Common myeloid progenitor, CD34-positive (primary cell): ENCODE results near the gene PTPRN2.

Source experiments
- CTCF ChIA-PET: fragments of 350-600 bp; sonication (Branson Sonifier 250); formaldehyde crosslinking; loops from one replicate; lab custom pipeline; 2021; ENCODE audit warnings: antibody characterized with exemption; lab: Charles Lee
- POLR2A ChIA-PET: fragments of 350-600 bp; sonication (Branson Sonifier 250); formaldehyde crosslinking; loops from one replicate; lab custom pipeline; 2021; ENCODE audit warnings: antibody characterized with exemption; lab: Charles Lee
- DNase-seq, 3 donors: peaks; one replicate each; pipeline versions ENCODE4 v3.0.0 to v3.0.0-alpha.2; 2013
- H3K27ac ChIP-seq, 2 experiments: 1 replicate in 1 of 2; 2 replicates in 1 of 2; pipeline ENCODE4 v1.7.0; 2013; ENCODE audit warnings: inconsistent platforms in 2 of 2, low read length in 2 of 2, mild to moderate bottlenecking in 2 of 2, low read depth in 1 of 2, moderate library complexity in 1 of 2; ENCODE audit not compliant: severe bottlenecking in 2 of 2, insufficient read depth in 1 of 2, poor library complexity in 1 of 2
- H3K27me3 ChIP-seq, 5 experiments: replicated peaks in 2 of 5; 1 replicate in 3 of 5; 2 replicates in 2 of 5; pipeline versions ENCODE4 v1.6.1 to v1.7.0; 2013; ENCODE audit warnings: low read length in 4 of 5, mild to moderate bottlenecking in 2 of 5, moderate library complexity in 2 of 5, inconsistent platforms in 1 of 5; ENCODE audit not compliant: insufficient read depth in 5 of 5, control insufficient read depth in 4 of 5
- H3K36me3 ChIP-seq, 4 experiments: 1 replicate in 2 of 4; 2 replicates in 2 of 4; pipeline versions ENCODE4 v1.6.1 to v1.7.0; 2013; ENCODE audit warnings: low read length in 3 of 4, control low read depth in 1 of 4, mild to moderate bottlenecking in 1 of 4; ENCODE audit not compliant: control insufficient read depth in 4 of 4, insufficient read depth in 4 of 4
- H3K4me1 ChIP-seq, 4 experiments: 1 replicate in 3 of 4; 2 replicates in 1 of 4; pipeline versions ENCODE4 v1.6.1 to v1.7.1; 2013; ENCODE audit warnings: low read length in 3 of 4, mild to moderate bottlenecking in 3 of 4, control low read depth in 1 of 4, inconsistent platforms in 1 of 4, moderate library complexity in 1 of 4; ENCODE audit not compliant: control insufficient read depth in 4 of 4, insufficient read depth in 4 of 4; ENCODE audit errors: control extremely low read depth in 1 of 4
- H3K4me3 ChIP-seq, 7 experiments: 1 replicate in 4 of 7; 2 replicates in 3 of 7; pipeline versions ENCODE4 v1.5.1 to v1.7.0; 2013; ENCODE audit warnings: mild to moderate bottlenecking in 7 of 7, low read length in 6 of 7, moderate library complexity in 6 of 7, inconsistent platforms in 2 of 7, low read depth in 2 of 7, control low read depth in 1 of 7; ENCODE audit not compliant: insufficient read depth in 4 of 7, control insufficient read depth in 1 of 7; ENCODE audit errors: extremely low read depth in 1 of 7
- H3K9me3 ChIP-seq, 5 experiments: 1 replicate in 4 of 5; 2 replicates in 1 of 5; pipeline versions ENCODE4 v1.6.1 to v1.7.1; 2013; ENCODE audit warnings: low read length in 4 of 5, mild to moderate bottlenecking in 2 of 5, inconsistent platforms in 1 of 5, low read depth in 1 of 5, moderate library complexity in 1 of 5; ENCODE audit not compliant: control insufficient read depth in 4 of 5, insufficient read depth in 2 of 5; ENCODE audit errors: control extremely low read depth in 1 of 5
- WGBS: methylation state at CpG from one replicate; pipeline ENCODE4 v1.1.5; 2013; ENCODE audit not compliant: insufficient coverage; 5-methylcytosine and 5-hydroxymethylcytosine counted together

Gene PTPRN2

DNA sequence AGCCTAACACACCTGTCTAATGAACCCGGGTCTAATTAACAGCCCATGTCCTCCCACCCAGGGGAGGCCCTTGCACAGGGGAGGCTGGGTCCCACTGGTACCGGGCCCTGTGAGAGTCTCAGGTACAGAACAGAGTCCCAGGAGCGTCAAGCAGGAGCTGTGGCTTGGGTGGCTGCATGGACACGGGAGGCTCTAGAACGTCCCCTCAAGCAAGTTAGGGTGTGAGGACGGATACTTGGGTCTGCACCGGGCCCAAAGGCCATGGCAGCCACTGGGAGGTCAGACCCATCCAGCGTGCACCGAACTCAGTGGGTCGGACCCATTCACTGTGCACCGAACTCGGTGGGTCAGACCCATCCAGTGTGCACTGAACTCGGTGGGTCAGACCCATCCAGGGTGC lies 941.1 kb downstream of the PTPRN2 start:
- no peaks in the 10 kb centered on the region for H3K36me3 ChIP-seq
- CTCF ChIA-PET = no interaction called here
- no peaks in the 10 kb centered on the region for H3K4me1 ChIP-seq
- POLR2A ChIA-PET = no interaction called here
- 92% methylated on average over 11 of the region's 13 CpGs for WGBS
- peaks cover 0 to 4% (median 0%) of the 10 kb centered on the region in 5 experiments for H3K27me3 ChIP-seq
- no peak overlapping the region for H3K4me3 ChIP-seq
- H3K27ac ChIP-seq = no peak overlapping the region
- peaks cover 0 to 6% (median 0%) of the 10 kb centered on the region in 5 experiments for H3K9me3 ChIP-seq
- DNase-seq = no peak

DNA sequence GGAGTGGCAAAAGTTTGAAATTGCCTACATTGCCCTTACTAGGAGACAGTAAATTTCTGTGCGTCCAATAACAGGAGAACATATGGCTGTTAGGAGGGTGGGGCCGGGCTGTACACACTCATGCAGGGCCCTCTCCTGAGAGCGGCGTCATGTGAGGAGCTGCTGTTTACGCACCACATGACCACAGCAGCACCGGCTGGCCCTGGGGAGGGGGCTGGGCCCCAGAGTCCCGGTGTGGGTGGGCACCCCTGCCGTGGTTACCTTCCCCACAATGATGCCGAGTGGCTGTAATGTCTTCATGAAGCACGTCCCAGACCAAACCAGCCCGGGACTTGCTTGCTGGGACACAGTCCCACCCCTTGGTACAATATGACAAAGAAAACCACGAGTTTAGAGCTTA lies 942.1 kb downstream of the PTPRN2 start:
- Histone ChIP-seq H3K4me1 (no peaks in the 10 kb centered on the region), H3K9me3 (peaks cover 0 to 13% (median 2%) of the 10 kb centered on the region in 5 experiments), H3K27ac (no peak overlapping the region), H3K4me3 (no peak overlapping the region), H3K36me3 (no peaks in the 10 kb centered on the region), H3K27me3 (peaks cover 0 to 7% (median 0%) of the 10 kb centered on the region in 5 experiments)
- ChIA-PET CTCF (no interaction called here), POLR2A (no interaction called here)
- WGBS = 97% methylated on average over 12 of the region's 12 CpGs
- no peak for DNase-seq

DNA sequence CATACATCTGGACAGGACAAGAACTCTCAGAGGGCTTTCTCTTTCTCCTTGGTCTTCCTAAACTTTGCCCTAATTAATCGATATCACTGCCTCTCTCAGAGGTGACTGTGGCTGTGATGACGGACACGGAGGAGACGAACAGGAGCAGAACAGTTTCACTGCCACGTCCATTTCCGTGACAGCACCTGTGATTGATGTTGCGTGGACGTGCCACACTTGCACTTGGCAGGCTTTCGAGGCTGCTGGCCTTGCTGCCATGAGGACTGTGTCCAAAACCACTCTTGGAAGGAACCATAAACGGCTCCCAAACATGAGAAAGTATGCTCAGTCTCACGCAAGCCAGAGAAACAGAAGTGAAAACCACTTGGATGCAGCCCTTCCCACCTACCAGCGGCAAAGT lies 942.7 kb downstream of the PTPRN2 start:
- ChIA-PET POLR2A (no interaction called here), CTCF (no interaction called here)
- Histone ChIP-seq H3K4me3 (no peak overlapping the region), H3K36me3 (no peaks in the 10 kb centered on the region), H3K4me1 (no peaks in the 10 kb centered on the region), H3K27me3 (peaks cover 0 to 7% (median under 1%) of the 10 kb centered on the region in 5 experiments), H3K9me3 (peaks cover 0 to 14% (median 3%) of the 10 kb centered on the region in 5 experiments), H3K27ac (no peak overlapping the region)
- no peak for DNase-seq
- 95% methylated on average over 12 of the region's 12 CpGs for WGBS

DNA sequence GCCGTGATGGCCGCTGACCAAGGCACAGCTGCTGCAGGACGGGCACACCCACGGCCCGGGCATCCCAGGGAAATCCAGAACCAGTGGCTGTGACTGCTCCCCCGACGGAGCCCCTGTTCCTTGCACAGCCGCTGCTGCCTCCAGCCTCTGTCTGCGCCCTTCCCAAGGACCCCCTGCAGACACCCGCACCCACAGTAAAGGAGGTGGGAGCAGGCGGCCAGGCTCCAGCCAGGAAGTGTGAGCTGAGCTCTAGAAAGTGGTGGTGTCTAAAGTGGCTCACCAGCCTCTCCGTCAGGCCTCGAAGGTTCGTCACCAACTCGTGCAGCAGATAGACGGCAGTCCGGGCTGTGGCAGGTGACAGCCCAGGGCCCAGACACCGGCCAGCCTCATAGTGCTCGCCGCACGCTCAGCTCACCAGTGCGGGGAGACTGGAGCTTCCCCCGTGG lies 944.1 kb downstream of the PTPRN2 start:
- POLR2A ChIA-PET = no interaction called here
- WGBS = 92% methylated on average over 20 of the region's 23 CpGs
- Histone ChIP-seq H3K27ac (no peak overlapping the region), H3K9me3 (peaks cover 4 to 19% (median 9%) of the 10 kb centered on the region in 5 experiments), H3K4me3 (no peak overlapping the region), H3K27me3 (peaks cover 0 to 7% (median 2%) of the 10 kb centered on the region in 5 experiments), H3K4me1 (no peaks in the 10 kb centered on the region), H3K36me3 (no peaks in the 10 kb centered on the region)
- CTCF ChIA-PET = no interaction called here
- DNase-seq = no peak

DNA sequence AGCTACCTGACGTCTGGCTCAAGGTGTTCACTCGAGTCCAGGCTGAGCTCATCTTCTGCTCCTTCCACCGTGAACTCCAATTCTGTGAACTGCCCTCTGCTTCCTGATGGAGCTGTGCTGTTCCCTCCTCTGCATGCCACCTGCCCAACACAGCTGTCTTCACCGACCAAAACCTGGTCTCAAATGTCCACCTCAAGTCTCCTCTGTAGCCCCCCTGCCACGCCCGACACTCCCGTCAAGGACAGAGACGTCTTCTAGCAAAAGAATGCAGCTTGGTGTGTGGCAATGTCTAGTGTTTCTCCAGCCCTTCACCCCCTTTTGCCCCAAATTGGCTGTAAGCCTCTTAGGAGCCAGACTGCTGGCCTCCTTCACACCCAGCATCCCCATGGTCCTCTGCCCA lies 945.8 kb downstream of the PTPRN2 start:
- no peaks in the 10 kb centered on the region for H3K36me3 ChIP-seq
- DNase-seq = no peak
- ChIA-PET CTCF (no interaction called here), POLR2A (no interaction called here)
- 92% methylated on average over 7 of the region's 8 CpGs for WGBS
- peaks cover 0 to 17% (median 6%) of the 10 kb centered on the region in 5 experiments for H3K27me3 ChIP-seq
- no peak overlapping the region for H3K4me3 ChIP-seq
- H3K27ac ChIP-seq = no peak overlapping the region
- peaks cover 4 to 19% (median 9%) of the 10 kb centered on the region in 5 experiments for H3K9me3 ChIP-seq
- H3K4me1 ChIP-seq = no peaks in the 10 kb centered on the region

DNA sequence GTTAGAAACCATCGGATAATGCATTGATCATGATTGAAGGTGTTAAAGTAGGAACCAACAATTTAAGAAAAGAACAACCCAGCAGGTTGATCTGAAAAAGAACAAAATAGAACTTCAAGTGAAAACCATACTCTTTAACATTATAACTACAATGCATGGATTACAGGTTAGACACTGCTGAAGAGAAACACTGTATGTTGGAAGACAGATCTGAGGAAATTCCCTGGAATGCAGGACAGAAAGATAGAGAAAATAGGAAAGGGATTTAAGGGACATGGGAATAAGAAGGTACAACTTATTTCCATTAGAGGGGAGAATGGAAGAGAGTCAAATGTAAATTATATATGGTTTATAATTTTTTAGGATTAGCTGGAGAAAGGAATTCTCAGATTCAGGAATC lies 947.5 kb downstream of the PTPRN2 start:
- WGBS = no CpG with 5 or more reads among the region's 1 CpG
- CTCF ChIA-PET = no interaction called here

DNA sequence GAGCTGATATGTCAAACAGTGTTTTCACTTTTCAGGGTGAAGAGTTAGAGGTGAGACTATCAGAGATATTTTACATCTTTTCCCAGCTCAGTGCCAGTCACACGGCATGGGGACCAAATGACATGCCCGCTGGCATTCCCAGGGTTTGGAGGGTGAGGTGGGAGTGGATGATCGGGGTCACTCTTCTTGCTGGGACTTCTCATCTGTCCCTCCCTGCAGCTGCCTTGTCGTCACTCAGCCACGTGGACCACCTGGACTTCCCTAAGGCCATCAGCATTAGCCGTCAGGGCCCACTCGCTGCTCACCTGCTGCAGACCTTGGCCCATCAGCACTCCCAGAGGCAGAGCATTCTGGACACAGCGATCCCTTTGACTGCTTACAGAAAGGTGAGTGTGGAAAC lies 949.1 kb downstream of the PTPRN2 start:
- no peaks in the 10 kb centered on the region for H3K36me3 ChIP-seq
- no peak overlapping the region for H3K27ac ChIP-seq
- peaks cover 4 to 19% (median 9%) of the 10 kb centered on the region in 5 experiments for H3K9me3 ChIP-seq
- CTCF ChIA-PET = no interaction called here
- H3K4me1 ChIP-seq = no peaks in the 10 kb centered on the region
- peaks cover 0 to 35% (median 10%) of the 10 kb centered on the region in 5 experiments for H3K27me3 ChIP-seq
- WGBS = 94% methylated on average over 7 of the region's 8 CpGs
- no peak for DNase-seq
- POLR2A ChIA-PET = no interaction called here
- H3K4me3 ChIP-seq = no peak overlapping the region

More for the DNA sequence above, 947.5 kb downstream of the PTPRN2 start:
- no peaks in the 10 kb centered on the region for H3K36me3 ChIP-seq
- no peak for DNase-seq
- no peaks in the 10 kb centered on the region for H3K4me1 ChIP-seq
- H3K4me3 ChIP-seq = no peak overlapping the region
- peaks cover 0 to 22% (median 7%) of the 10 kb centered on the region in 5 experiments for H3K27me3 ChIP-seq
- POLR2A ChIA-PET = no interaction called here
- H3K9me3 ChIP-seq = peaks cover 4 to 19% (median 9%) of the 10 kb centered on the region in 5 experiments
- H3K27ac ChIP-seq = no peak overlapping the region
